Muscle of leg (tissue), 11 donors: ENCODE measurements around the gene RPL13. TPM values are rescaled to one million over a fixed set of nuclear protein-coding genes. Genes with fewer than 3 reads are reported as not detected.
A peak's percentile ranks its signal among the peaks of the same experiment; 100 is the strongest.

ENCODE experiments used
- DNase-seq: peaks from one replicate; pipeline ENCODE4 v3.0.0; 2013
- H3K27ac ChIP-seq: one replicate; pipeline ENCODE4 v1.5.1; 2013; ENCODE audit warnings: mild to moderate bottlenecking, low read length, control low read depth
- H3K27me3 ChIP-seq: one replicate; pipeline ENCODE4 v1.6.1; 2013; ENCODE audit warnings: low read length; ENCODE audit not compliant: control insufficient read depth, insufficient read depth
- H3K36me3 ChIP-seq: one replicate; pipeline ENCODE4 v1.6.1; 2013; ENCODE audit warnings: low read length; ENCODE audit not compliant: control insufficient read depth, insufficient read depth
- H3K4me1 ChIP-seq: one replicate; pipeline ENCODE4 v1.6.1; 2013; ENCODE audit warnings: low read length; ENCODE audit not compliant: control insufficient read depth, insufficient read depth
- H3K4me3 ChIP-seq: one replicate; pipeline ENCODE4 v1.5.1; 2013; ENCODE audit warnings: low read length, control low read depth
- H3K9me3 ChIP-seq: replicated peaks from 2 replicates; pipeline ENCODE4 v1.6.1; 2013; ENCODE audit warnings: low read depth, low read length; ENCODE audit not compliant: control insufficient read depth
- WGBS: methylation state at CpG from one replicate; pipeline ENCODE4 v1.1.5; 2013; ENCODE audit warnings: missing lambda C conversion rate; ENCODE audit not compliant: insufficient coverage; 5-methylcytosine and 5-hydroxymethylcytosine counted together
- polyA plus RNA-seq, 8 donors: library from polyadenylated mRNA; unstranded; fragments of 120-200 nt; gene quantifications; one replicate each; pipeline versions ENCODE4 v1.2.1 to v1.2.3, GENCODE V29; 2013; ENCODE audit warnings: inconsistent platforms in 1 of 8, low replicate concordance in 1 of 8; ENCODE audit not compliant: insufficient read length in 8 of 8, insufficient read depth in 1 of 8
- total RNA-seq: library from RNA; stranded (reverse); fragments of 120-200 nt; gene quantifications from one replicate; pipeline ENCODE4 v1.2.4, GENCODE V29; 2013

The RPL13 gene
- total and polyA plus RNA-seq, 9 donors, result 3,790 to 5,718 (median 4,463) TPM

DNA sequence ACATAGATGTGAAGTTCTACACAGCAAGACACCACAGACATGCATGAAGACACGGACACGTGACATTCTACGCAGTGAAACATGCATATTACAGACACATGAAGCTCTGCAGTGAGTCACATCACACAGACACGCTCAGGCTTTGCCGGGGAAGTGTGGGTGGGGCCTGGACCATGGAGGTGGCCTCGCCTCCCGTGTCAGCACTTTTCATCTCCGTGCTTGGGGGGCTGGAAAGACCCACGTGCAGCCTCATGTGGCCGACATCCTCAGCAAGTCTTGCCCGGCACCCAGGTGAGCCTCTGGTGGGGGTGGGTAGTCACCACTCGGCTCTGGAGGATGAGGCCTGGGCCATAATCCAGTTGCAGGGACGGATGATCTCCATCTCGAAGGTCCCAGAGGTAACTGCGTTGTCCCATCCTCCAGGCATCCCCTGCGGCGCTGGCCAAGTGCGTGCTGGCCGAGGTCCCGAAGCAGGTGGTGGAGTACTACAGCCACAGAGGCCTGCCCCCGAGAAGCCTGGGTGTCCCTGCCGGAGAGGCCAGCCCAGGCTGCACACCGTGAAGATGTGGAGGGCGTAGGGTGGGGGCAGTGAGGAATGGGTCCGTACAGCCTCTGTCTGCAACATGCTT, 35.7 kb downstream of the RPL13 start:
- Histone ChIP-seq H3K9me3 (no peaks in the 10 kb centered on the region), H3K4me3 (no peak overlapping the region), H3K4me1 (no peaks in the 10 kb centered on the region), H3K36me3 (no peaks in the 10 kb centered on the region), H3K27me3 (no peaks in the 10 kb centered on the region), H3K27ac (no peak overlapping the region)
- 53% methylated on average over 15 of the region's 25 CpGs for WGBS
- no peak for DNase-seq

DNA sequence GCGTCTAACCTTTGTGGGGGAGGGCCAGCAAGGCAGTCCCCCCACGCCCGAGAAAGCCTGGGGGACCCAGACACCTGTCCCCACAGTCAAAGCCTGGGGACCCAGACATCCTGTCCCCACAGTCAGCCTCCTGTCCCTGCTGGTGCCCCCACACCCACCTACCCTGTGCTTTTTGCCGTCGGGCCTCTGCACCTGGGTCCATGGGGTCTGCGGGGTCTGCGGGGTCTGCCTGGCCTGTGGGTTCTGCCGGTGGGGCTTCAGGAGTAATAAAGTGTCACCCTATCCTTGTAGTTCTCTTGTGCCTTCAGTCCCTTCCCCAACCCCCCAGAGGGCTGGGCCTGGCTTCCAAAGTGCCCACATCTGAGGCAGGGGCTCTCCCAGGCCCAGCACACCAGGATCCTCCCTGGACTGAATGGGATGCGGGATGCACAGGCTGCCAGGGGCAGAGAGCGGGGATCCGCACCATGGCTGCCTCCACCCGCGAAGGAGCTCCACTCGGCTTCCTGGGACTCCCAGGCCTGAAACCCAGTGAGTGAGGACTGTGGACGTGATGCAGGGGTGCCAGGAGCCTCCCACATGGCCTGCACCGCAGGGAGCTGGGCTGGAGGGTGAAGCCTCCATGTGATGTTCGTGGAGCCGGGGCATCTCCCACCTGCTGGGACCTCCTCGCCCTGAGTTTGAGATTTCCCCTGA, 36.6 kb downstream of the RPL13 start:
- WGBS, result 79% methylated on average over 18 of the region's 19 CpGs
- no peaks in the 10 kb centered on the region for H3K4me1 ChIP-seq
- H3K36me3 ChIP-seq, result no peaks in the 10 kb centered on the region
- no peak overlapping the region for H3K4me3 ChIP-seq
- H3K27me3 ChIP-seq, result peaks cover 3% of the 10 kb centered on the region
- no peak for DNase-seq
- H3K9me3 ChIP-seq, result no peaks in the 10 kb centered on the region
- no peak overlapping the region for H3K27ac ChIP-seq

DNA sequence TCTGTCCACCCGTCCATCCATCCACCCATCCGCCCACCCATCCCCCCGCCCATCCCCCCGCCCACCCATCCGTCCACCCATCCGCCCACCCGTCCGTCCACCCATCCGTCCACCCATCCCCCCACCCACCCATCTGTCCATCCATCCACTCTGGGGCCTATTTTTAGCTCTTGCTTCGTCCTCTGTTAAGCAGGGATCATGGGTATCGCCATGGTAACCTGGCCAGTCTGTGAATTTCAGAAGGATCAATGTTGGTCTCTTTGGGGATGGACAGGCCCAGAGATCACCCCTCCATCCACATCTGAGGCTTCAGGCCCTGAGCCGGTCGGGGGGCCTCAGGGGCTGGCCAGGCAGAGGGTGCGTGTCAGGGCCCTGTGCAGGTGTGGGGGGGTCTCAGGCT, 37.7 kb downstream of the RPL13 start:
- H3K27ac ChIP-seq, result no peak overlapping the region
- H3K36me3 ChIP-seq, result no peaks in the 10 kb centered on the region
- H3K4me3 ChIP-seq, result no peak overlapping the region
- no peak for DNase-seq
- H3K9me3 ChIP-seq, result no peaks in the 10 kb centered on the region
- peaks cover 5% of the 10 kb centered on the region for H3K27me3 ChIP-seq
- H3K4me1 ChIP-seq, result peaks cover 8% of the 10 kb centered on the region
- no CpG with 5 or more reads among the region's 14 CpGs for WGBS

DNA sequence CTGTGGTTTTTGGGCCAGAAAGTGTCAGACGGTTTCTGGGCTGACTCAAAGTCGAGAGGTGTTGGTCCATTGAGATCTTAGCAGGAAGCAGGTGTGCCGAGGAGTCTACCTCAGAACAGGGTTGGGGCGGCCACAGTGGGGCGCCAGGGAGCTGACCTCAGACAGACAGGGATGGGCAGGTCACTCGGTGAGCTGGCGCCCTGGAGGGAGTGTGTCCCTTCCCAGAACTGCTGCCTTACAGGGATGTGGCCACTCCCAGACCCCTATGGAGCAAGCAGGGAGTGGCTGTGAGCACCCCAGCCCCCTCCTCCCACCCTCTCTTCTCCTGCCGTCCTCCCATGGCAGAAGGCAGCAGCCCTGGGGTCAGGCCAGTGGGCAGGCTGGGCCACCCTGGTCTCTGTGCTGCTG, 39.0 kb downstream of the RPL13 start:
- Histone ChIP-seq H3K4me3 (no peak overlapping the region), H3K9me3 (no peaks in the 10 kb centered on the region), H3K36me3 (no peaks in the 10 kb centered on the region), H3K27me3 (peaks cover 5% of the 10 kb centered on the region), H3K27ac (no peak overlapping the region), H3K4me1 (peaks cover 8% of the 10 kb centered on the region)
- no peak for DNase-seq
- WGBS, result 19% methylated on average over 7 of the region's 8 CpGs

DNA sequence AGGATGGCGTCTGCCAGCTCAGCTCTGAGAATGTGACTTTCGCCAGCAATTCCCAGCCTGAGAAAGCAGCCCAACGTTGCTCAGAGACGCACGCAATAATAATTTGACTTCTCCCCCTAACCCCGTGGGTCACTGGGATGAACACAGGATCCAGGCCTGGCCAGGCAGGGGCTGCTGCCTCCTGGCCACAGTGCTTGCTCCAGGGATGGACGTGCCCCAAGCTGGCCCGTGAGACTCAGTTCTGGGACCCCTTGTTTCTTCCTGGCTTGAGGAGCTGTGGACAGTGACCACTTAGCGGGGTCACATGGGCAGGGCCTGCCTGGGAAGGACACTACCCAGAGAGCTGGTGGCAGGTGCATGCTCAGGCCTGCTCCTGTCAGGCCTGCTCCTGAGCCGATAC, 39.4 kb downstream of the RPL13 start:
- 66% methylated on average over 10 of the region's 10 CpGs for WGBS
- Histone ChIP-seq H3K9me3 (no peaks in the 10 kb centered on the region), H3K27me3 (peaks cover 5% of the 10 kb centered on the region), H3K4me1 (peaks cover 8% of the 10 kb centered on the region), H3K36me3 (no peaks in the 10 kb centered on the region), H3K4me3 (no peak overlapping the region), H3K27ac (no peak overlapping the region)
- no peak for DNase-seq

DNA sequence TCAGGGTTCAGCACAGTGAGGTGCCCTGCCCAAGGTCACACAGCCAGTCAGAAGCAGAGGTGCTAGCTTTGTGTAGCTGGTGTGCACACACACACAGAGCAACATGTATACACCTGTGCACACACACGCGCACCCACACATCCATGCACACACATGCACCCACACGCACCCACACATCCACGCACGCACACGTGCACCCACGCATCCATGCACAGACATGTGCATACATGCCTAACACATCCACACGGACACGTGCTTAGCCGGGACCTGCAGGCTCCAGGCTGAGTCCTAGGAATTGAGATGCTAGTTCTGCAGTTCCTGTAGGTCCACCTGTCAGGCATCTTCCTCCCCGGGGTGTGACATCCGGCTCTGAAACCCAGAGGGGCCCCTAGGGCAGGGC, 39.9 kb downstream of the RPL13 start:
- Histone ChIP-seq H3K36me3 (no peaks in the 10 kb centered on the region), H3K4me3 (no peak overlapping the region), H3K9me3 (no peaks in the 10 kb centered on the region), H3K4me1 (peaks cover 8% of the 10 kb centered on the region), H3K27ac (no peak overlapping the region), H3K27me3 (peaks cover 5% of the 10 kb centered on the region)
- 71% methylated on average over 8 of the region's 12 CpGs for WGBS
- no peak for DNase-seq

DNA sequence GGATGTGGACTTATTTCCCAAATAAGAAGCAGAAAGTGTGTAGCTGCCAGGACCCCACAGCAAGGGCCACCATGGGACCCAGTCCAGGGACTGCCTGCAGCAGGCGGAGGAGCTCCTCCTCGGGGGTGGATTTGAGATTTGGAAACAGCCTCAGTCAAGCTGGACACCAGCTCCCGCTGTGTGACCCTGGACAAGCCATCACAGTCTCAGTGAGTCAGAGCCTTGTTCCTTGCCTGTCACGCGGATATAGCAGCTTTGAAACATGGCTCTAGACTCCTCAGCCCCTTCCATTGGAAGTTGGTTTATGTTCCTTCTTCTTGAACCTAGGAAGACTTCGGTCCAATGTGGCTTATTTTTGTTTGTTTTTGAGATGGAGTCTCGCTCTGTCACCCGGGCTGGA, 40.5 kb downstream of the RPL13 start:
- 46% methylated on average over 4 of the region's 8 CpGs for WGBS
- Histone ChIP-seq H3K4me3 (no peak overlapping the region), H3K9me3 (no peaks in the 10 kb centered on the region), H3K4me1 (peaks cover 8% of the 10 kb centered on the region), H3K27ac (no peak overlapping the region), H3K27me3 (peaks cover 5% of the 10 kb centered on the region), H3K36me3 (no peaks in the 10 kb centered on the region)
- no peak for DNase-seq

DNA sequence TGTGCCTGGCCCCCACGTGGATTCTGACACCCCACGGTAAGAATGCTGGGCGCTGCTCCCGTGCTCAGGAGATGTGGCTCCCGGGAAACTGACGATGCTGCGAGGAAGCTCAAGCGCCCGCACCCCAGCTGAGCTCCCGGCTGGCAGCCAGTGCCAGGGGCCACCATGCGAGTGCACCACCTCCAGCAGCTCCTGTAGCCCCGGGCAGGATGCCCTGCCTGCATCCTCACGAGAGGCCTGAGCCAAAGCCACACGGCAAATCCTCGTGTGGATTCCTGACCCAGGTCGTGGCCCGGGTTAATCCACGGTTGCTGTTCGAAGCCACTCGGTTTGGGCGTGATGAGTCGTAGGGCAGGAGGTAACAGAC, 41.4 kb downstream of the RPL13 start:
- no peak for DNase-seq
- 59% methylated on average over 18 of the region's 22 CpGs for WGBS
- Histone ChIP-seq H3K9me3 (no peaks in the 10 kb centered on the region), H3K27me3 (peaks cover 5% of the 10 kb centered on the region), H3K27ac (no peak overlapping the region), H3K4me3 (no peak overlapping the region), H3K36me3 (no peaks in the 10 kb centered on the region), H3K4me1 (peaks cover 8% of the 10 kb centered on the region)

DNA sequence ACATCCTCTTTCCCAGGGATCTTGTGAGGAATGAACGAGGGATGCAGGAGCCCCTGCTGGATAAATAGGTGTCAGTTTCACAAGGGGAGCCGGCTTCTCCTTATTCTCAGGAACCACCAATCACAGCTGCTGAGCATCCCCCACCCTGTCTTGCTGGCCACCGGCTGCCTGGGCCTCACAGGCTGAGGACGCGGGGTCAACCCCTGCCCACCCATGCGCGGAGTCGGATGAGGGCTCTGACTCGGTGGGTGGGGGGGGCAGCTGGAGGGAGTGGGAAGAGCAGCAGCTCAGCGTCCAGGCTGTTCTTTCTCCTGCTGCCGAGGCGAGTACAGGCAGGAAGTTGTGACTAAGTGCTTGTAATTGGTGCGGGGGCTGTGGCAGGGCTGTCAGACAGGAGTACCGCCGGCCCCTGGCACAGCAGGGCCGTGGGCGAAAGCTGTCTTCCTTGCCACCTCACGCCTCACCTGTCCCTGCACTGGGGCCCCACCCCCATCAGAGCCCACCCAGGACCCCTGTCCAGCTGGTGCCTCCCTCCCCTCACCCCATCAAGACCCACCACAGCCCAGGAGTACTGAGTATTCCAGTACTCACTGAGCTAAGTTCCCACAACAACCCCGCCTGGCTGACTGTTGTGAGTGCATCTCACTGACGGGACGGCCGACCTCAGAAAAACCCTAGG, 41.9 kb downstream of the RPL13 start:
- H3K4me3 ChIP-seq, result no peak overlapping the region
- 2% methylated on average over 16 of the region's 22 CpGs for WGBS
- no peaks in the 10 kb centered on the region for H3K36me3 ChIP-seq
- no peak overlapping the region for H3K27ac ChIP-seq
- H3K9me3 ChIP-seq, result no peaks in the 10 kb centered on the region
- H3K27me3 ChIP-seq, result peaks cover 5% of the 10 kb centered on the region
- peak; percentile 53 for DNase-seq
- H3K4me1 ChIP-seq, result peaks cover 8% of the 10 kb centered on the region

DNA sequence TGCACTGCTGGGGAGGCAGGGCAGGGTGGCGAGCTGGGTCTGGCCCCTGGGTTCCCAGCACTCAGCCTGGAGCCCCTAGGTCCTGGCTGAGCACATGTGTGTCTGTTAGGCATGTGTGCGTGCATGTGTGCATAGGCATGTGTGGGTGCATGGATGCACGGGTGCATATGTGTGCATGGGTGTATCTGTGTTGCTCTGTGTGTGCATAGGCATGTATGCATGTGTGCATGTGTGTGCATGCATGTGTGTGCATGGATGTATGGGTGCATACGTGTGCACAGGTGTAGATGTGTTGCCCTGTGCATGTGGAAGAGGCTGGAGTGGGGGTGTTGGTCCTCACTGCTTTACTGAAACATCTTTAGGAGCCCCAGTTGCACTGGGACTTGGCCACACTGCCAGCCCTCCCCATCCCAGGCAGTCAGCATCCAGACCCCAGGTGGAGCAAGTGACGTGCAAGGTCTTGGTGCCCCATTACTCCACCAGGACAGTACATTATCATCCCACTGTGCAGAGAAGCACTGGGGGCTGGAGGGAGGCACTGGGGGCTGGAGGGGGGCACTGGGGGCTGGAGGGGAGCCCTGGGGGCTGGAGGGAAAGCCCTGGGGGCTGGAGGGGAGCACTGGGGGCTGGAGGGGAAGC, 42.6 kb downstream of the RPL13 start:
- no peak overlapping the region for H3K4me3 ChIP-seq
- H3K27ac ChIP-seq, result no peak overlapping the region
- WGBS, result 58% methylated on average over 3 of the region's 5 CpGs
- peaks cover 8% of the 10 kb centered on the region for H3K4me1 ChIP-seq
- H3K27me3 ChIP-seq, result peaks cover 5% of the 10 kb centered on the region
- H3K9me3 ChIP-seq, result no peaks in the 10 kb centered on the region
- DNase-seq, result no peak
- no peaks in the 10 kb centered on the region for H3K36me3 ChIP-seq
